Measurements from ENCODE around the gene EXOSC9. TPM values are rescaled to one million over a fixed set of nuclear protein-coding genes. Genes with fewer than 3 reads are reported as not detected.

Gene EXOSC9
- total and polyA plus RNA-seq, 2 of the 8 experiments (the other 6 are each of a cell fraction or from before 2014, with no cell fraction given), result 33.2 to 54.9 TPM

DNA sequence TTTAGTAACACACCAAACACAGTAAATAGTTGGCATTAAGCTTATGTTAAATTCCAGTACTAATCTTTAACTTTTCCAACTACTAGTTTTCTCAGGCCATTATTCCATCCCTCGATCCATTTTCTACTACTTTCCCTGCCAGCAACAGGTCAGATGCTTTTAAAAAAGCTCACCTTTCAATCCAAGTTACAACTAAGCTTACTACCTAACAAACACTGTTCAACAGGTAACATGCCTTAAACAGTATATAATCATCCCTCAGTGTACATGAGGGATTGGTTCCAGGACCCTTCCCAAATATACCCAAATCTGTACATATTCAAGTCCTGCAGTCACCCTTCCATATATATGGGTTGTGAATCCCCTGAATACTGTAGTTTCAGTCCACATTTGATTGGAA is 17.1 kb downstream of the EXOSC9 start:
- peaks cover 5 to 25% of the 10 kb centered on the region in 2 experiments; a peak in 3 of 4 replicates for H3K79me2 ChIP-seq (ENCODE audit: control insufficient read depth in 1 of 2, insufficient read depth in 2 of 2, low read length in 2 of 2)
- POLR2A ChIA-PET (ENCODE audit: partially characterized antibody), result interaction anchor here (0.8 to 12.6 kb wide), 4 partner anchors 12 to 55 kb away, joined by 3 to 246 read pairs (median 3); partner anchors contain the start of gene EXOSC9
- no peak overlapping the region for H3K4ac ChIP-seq (replicated peaks; ENCODE audit: insufficient read length, low read depth, low read length)
- no peaks in the 10 kb centered on the region for H3K9me3 ChIP-seq (ENCODE audit: insufficient read depth in 2 of 2, low read depth in 1 of 2, low read length in 1 of 2)
- no peak overlapping the region for H3K18ac ChIP-seq (ENCODE audit: extremely low read depth, low read length)
- H4K8ac ChIP-seq (ENCODE audit: extremely low read depth, insufficient read depth, low read length), result no peak overlapping the region
- no peak overlapping the region for H2BK12ac ChIP-seq (ENCODE audit: low read depth, low read length)
- H4K20me1 ChIP-seq (replicated peaks in 1 of 2; ENCODE audit: control insufficient read depth in 1 of 2, insufficient read depth in 2 of 2, low read length in 2 of 2), result no peaks in the 10 kb centered on the region
- H3K4me3 ChIP-seq (ENCODE audit: extremely low read depth in 1 of 4, insufficient read depth in 2 of 4, low read depth in 3 of 4, low read length in 4 of 4), result no peak overlapping the region
- no peak overlapping the region for H2BK5ac ChIP-seq (ENCODE audit: low read depth, low read length)
- H3K23ac ChIP-seq (ENCODE audit: insufficient read length), result no peak overlapping the region
- no peak overlapping the region for H3K27ac ChIP-seq (ENCODE audit: low read depth, low read length)
- peaks cover 34 to 87% (median 55%) of the 10 kb centered on the region in 4 experiments for H3K36me3 ChIP-seq (ENCODE audit: control insufficient read depth in 2 of 4, insufficient read depth in 4 of 4, low read length in 3 of 4)
- no peaks in the 10 kb centered on the region; the same call in 1 of the 2 replicates for H3K79me1 ChIP-seq (ENCODE audit: low read depth, low read length)
- H4K5ac ChIP-seq (ENCODE audit: insufficient read length, low read depth, low read length), result no peak overlapping the region
- no peaks in the 10 kb centered on the region; a peak in 2 of 7 replicates for H3K4me1 ChIP-seq (replicated peaks in 1 of 4; ENCODE audit: control insufficient read depth in 3 of 4, insufficient read depth in 4 of 4, low read length in 3 of 4)
- H3K56ac ChIP-seq (replicated peaks; ENCODE audit: insufficient read length, low read depth, low read length), result no peak overlapping the region
- no peak overlapping the region for H2BK120ac ChIP-seq (replicated peaks; ENCODE audit: low read depth, low read length)
- no peak overlapping the region for H2BK15ac ChIP-seq (ENCODE audit: low read length)
- no peaks in the 10 kb centered on the region for H3K27me3 ChIP-seq (replicated peaks in 1 of 4; ENCODE audit: control insufficient read depth in 3 of 4, extremely low read depth in 1 of 4, insufficient read depth in 3 of 4, low read length in 3 of 4)
- no peak for FAIRE-seq
- no peak overlapping the region for H3K4me2 ChIP-seq (ENCODE audit: insufficient read depth in 1 of 2, low read depth in 2 of 2, low read length in 2 of 2)
- CTCF ChIA-PET (ENCODE audit: partially characterized antibody), result interaction anchor here (0.7 to 1.3 kb wide), 2 partner anchors 15 to 86 kb away, joined by 3 to 5 read pairs; no protein-coding TSS in a partner anchor
- H3K9ac ChIP-seq (replicated peaks in 1 of 4; ENCODE audit: extremely low read depth in 1 of 4, low read depth in 3 of 4, low read length in 3 of 4), result no peak overlapping the region
- H2AFZ ChIP-seq (ENCODE audit: low read length), result no peak overlapping the region
- no peak overlapping the region for H2BK20ac ChIP-seq (ENCODE audit: low read length)
- no peaks in the 10 kb centered on the region for H3K23me2 ChIP-seq (ENCODE audit: low read depth, low read length)
- H2AK5ac ChIP-seq (ENCODE audit: low read depth, low read length), result no peak overlapping the region
- no peak overlapping the region for H4K91ac ChIP-seq (replicated peaks; ENCODE audit: insufficient read length, low read length)
- H3K14ac ChIP-seq (ENCODE audit: insufficient read length), result no peak overlapping the region
- no peak for DNase-seq (ENCODE audit: low read depth in 1 of 2, low spot score in 2 of 2)
- WGBS, 2 experiments (ENCODE audit: extremely low coverage in 1 of 2, insufficient coverage in 1 of 2, insufficient read length in 1 of 2, insufficient replicate concordance in 2 of 2, low coverage in 1 of 2, low lambda C conversion rate in 2 of 2, missing lambda C conversion rate in 1 of 2), result 40% methylated on average over 1 of the region's 1 CpG; no CpG with 5 or more reads in 1 of the 2 experiments
- TF ChIP-seq, protein P1, sequence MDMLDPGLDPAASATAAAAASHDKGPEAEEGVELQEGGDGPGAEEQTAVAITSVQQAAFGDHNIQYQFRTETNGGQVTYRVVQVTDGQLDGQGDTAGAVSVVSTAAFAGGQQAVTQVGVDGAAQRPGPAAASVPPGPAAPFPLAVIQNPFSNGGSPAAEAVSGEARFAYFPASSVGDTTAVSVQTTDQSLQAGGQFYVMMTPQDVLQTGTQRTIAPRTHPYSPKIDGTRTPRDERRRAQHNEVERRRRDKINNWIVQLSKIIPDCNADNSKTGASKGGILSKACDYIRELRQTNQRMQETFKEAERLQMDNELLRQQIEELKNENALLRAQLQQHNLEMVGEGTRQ (IDR thresholded peaks at IDR 0.05; ENCODE audit: low read length), result no peak
- TF ChIP-seq RBBP5 (IDR thresholded peaks at IDR 0.05; ENCODE audit: borderline replicate concordance, low read depth, low read length) (no peak), POLR2A (IDR thresholded peaks at IDR 0.05; ENCODE audit: control extremely low read depth in 1 of 2, low read depth in 2 of 2, low read length in 2 of 2) (no peak; a peak in 1 of 3 replicates), FOSL1 (IDR thresholded peaks at IDR 0.05; ENCODE audit: insufficient read depth, low read depth, low read length) (no peak), BACH1 (IDR thresholded peaks at IDR 0.05; ENCODE audit: low read length) (no peak), CBX5 (IDR thresholded peaks at IDR 0.05; ENCODE audit: low read depth, low read length) (no peak), SIX5 (IDR thresholded peaks at IDR 0.05; ENCODE audit: low read depth, low read length) (no peak), KDM5A (IDR thresholded peaks at IDR 0.05; ENCODE audit: low read length) (no peak), CHD1 (IDR thresholded peaks at IDR 0.05; ENCODE audit: low read depth, low read length) (no peak), CTCF (IDR thresholded peaks at IDR 0.05; ENCODE audit: control extremely low read depth in 1 of 3, insufficient read depth in 1 of 3, low read depth in 1 of 3, low read length in 3 of 3) (no peak), YY1 (IDR thresholded peaks at IDR 0.05; ENCODE audit: low read depth, low read length) (no peak)

All from H1 (cell line).